Fibroblast of skin of left biceps (primary cell): ENCODE measurements around the gene BSDC1.
A peak's percentile ranks its signal among the peaks of the same experiment; 100 is the strongest.
"Not testable (repeated sequence)": the region's sequence is repeated elsewhere in the genome, so short reads cannot be mapped to it uniquely, and the experiment has no call there.

Source experiments
- DNase-seq, 2 experiments: peaks; one replicate each; pipeline ENCODE4 v3.0.0-alpha.2; 2013; ENCODE audit warnings: low read depth in 2 of 2

The BSDC1 gene

DNA sequence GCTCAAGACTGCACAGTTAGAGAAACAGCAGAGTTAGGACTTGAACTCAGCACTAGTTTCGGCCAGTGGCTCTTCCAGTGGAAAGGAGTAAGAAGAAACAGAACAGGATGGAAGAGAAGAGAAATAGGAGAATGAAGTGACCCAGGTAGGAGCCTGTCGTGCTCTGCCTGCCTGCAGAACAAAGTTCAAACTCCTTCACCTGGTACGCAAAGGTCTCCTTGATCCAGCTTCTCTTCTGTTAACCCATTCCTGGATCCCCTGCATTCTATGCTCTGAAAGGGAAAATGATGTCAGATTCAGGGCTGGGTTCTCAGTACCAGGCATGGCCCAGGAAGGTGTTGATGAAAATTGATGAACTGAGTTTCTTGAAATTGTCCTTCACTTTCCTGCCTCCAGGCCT, 35.8 kb downstream of the BSDC1 start:
- no peak for DNase-seq

DNA sequence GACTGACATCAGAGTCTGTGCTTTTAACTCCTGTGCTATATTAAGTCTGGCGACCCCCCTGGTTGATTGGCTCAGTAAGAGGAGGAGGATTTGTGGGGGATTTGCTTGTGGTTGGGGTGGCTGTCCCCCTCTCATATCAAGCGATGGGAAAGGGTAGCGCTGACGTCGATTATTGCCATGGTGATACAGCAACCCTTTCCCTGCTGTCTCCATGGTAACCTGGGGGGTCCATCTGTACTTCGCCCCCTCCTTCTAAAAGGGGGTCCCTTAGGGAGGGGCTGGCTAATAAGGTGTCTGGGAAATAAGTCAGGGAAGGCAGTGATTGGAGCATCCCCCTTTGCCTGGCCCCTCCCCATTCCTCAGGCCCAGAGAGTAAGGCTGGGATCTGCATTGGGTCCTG, 36.6 kb downstream of the BSDC1 start:
- DNase-seq, result no peak

DNA sequence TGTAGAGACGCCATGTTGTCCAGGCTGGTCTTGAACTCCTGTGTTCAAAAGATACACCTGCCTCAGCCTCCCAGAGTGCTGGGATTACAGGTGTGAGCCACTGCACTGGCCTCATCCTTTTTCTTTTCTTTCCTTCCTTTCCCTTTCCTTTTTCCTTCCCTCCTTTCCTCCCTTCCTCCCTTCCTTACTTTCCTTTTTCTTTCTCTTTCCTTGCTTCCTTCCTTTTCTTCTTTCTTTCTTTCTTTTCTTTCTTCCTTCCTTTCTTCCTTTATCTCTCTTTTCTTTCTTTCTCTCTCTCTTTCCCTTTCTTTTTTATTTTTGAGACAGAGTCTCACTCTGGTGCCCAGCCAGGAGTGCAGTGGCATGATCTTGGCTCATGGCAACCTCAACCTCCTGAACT, 37.8 kb downstream of the BSDC1 start:
- no peak for DNase-seq

DNA sequence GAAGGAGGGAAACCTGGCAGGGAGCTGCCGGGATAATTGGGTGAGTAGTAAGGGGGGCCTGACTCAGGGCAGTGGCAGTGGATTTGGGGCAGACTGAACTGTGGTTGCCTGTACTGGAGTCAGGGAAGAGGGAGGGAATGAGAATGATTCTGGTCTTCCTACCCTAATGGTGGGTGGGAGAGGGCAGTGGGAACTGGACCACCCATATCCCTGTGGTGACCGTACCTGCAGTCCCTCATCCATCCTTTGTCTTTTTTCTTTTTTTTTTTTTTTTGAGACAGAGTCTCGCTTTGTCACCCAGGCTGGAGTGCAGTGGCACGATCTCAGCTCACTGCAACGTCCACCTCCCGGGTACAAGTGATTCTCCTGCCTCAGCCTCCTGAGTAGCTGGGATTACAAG, 38.5 kb downstream of the BSDC1 start:
- DNase-seq, result not testable (repeated sequence)

DNA sequence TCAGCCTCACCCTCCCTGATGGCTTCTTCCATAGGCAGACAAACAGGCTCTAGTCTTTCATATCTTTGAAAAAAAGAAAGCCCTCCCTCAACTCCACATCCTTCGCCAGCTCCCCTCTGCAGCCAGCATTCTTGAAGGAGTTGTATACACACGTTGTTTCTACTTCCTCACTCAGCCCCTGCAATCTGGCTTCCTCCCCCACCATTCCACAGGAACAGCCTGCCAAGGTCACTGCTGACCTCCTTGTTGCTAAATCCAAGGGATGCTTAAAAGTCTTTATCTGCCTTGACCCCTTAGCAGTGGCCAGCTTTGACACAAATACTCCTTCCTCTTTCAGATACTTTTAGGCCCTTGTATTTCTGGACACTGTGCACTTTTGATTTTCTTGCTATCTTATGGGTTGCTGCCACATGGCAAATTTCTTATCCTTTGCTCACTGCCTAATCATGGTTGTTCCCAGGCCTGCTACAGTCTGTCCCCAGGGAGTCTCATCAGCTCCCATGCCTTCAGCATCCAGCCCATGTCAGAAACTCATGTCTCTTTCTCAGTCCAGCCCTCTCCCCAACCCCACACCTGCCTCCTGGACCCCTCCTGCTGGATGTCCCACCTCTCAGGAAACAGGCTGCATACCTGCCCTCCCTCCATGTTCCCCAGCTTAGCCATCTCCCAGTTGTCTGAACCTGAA, 40.2 kb downstream of the BSDC1 start:
- DNase-seq, result no peak

DNA sequence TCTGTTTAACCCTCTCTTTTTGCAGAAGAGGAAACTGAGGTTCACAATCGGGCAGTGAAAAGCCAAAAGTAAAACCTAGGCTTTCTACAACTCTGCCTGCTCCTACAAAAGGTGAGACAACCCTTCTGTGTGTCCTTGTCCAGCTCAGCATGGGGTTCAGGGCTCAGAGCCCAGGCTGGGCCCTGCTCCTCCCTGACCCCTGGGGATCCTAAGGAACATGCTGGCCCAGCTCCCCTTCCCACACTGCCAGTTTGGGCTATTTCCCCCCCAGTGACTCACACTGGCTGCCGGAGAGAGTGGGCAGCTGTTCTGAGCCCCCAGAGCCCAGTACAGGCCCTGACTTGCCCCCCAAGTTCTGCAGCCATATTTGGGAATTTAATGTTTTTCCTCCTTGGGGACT, 40.8 kb downstream of the BSDC1 start:
- DNase-seq, result no peak

DNA sequence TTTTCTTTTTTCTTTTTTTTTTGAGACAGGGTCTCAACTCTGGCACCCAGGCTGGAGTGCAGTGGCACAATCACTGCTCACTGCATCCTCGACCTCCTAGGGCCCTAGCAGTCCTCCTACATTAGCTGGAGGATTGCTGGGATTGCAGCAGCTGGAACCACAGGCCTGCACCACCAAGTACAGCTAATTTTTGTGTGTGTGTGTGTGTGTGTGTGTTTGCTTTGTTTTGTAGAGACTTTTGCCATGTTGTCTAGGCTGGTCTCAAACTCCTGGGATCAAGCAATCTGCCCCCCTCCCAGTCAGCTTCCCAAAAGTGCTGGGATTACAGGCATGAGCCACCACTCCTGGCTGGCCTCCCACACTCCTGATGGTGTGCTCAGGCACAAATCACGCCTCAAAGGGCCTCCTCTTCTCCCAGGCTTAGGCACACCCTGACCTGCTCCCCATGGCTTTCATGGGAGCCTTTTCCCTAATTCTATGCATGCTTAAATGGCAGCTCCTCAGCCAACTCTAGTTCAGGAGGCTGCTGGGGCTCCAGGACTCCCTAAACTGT, 41.3 kb downstream of the BSDC1 start:
- no peak for DNase-seq

DNA sequence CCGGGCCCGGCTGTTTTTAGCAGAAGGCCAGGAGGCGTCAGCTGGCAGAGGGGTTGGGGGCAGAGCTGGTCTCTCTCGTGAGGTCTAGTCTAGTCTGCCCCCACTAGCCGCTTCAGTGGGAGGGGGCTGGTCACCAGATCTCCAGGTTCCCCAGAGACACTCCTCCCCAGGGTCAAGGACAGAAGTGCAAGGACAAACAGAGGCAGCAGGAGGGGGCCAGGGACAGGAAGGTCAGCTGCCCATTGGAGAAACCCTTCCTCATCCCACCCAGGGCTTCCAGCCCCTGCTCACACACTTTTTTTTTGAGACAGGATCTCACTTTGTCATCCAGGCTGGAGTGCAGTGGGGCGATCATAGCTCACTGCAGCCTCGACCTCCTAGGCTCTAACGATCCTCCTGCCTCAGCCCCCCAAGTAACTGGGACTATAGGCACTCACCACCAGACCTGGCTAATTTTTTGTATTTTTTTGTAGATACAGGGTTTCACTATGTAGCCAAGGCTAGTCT, 41.9 kb downstream of the BSDC1 start:
- DNase-seq, result no peak

DNA sequence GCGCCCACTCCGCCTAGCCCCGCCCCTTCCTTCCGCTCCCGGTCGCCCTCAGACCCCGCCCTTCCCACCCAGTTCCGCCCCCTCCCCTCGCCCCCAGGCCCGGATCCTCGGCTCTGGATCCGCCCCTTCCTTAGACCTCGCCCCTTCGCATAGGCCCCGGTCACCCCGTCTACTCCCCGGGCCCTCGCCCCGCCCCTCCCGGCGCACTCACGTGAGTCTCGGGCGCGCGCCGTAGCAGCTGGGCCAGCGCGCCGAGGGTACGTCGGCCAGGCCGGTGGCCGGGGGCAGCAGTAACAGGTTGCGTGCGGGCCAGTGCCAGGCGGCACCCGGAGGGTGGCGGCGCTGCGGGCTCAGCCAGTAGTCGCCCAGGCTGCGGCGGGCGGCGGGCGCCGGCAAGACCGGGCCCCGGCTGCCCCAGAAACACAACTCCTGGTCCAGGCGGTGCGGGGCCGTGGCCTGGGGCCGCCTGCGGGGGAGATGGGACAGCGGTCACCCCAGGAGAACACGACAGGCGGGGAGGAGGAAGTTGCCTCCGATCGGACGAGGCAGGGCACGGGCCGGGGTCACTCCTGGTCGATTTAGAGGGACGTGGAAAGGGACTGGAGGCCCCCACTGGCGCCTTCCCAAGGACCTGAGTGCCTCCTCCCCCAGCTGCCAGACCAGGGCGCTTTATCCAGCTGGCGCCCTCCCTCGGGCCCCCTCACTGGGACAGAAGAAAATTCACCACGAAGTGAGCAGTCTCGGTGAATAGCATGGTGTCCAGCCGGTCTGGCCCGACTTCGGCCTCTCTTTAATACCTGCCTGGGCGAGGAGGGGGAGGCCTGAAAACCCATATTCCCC, 42.6 kb downstream of the BSDC1 start:
- DNase-seq, result peak; percentile 82 to 87

DNA sequence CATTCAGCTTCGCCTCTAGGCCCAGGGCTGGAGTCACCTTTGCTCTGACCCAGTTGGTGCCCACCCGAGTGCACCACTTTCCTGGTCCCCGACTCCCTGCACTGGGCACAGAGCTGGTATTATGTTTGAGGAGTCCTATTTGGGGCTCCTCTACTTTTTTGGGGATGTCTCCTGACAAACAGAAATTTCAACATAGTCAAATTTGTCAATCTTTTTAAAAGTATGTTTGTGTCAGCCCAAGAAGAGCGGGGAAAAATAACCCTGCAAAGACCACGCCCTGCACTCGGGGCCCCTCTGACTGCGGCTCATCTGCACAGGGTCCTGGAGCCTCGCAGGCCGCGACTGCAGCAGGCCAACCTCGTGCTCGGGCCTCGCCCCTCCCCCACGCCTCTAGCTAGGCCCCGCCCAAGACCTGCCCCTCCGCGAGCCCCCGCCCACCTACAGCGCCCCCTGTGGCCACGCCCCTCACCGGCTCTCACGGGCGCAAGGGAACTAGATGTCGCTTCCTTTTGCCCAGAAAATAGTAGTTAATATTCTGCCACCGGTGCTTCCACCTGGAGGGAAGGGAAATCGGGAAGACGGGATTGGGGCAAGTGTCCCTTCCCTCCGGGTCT, 43.3 kb downstream of the BSDC1 start:
- DNase-seq, result peak; percentile 24 to 26

DNA sequence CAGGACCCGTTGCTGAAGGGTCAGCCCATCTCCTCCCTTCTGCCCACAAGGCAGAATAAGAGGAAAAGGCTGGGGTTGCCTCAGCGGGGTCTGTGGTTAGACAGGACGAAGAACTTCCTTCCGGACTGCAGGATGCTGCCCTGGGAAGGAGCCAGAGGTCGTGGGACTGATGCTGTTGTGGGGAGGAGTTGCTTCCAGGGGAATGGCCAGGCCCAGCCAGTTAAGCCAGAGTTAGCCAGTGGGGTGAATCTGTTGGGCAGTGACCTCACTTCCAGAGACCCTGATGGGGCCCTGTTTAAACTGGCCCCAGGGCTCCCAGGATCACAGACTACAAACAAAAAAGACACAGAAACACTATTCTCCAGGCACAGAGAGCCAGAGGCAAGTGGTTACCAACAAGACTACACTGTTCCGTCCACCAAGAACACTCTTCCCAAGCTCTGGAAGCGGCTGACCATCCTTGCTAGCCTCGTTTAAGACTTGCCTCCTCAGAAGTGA, 45.0 kb downstream of the BSDC1 start:
- no peak for DNase-seq

DNA sequence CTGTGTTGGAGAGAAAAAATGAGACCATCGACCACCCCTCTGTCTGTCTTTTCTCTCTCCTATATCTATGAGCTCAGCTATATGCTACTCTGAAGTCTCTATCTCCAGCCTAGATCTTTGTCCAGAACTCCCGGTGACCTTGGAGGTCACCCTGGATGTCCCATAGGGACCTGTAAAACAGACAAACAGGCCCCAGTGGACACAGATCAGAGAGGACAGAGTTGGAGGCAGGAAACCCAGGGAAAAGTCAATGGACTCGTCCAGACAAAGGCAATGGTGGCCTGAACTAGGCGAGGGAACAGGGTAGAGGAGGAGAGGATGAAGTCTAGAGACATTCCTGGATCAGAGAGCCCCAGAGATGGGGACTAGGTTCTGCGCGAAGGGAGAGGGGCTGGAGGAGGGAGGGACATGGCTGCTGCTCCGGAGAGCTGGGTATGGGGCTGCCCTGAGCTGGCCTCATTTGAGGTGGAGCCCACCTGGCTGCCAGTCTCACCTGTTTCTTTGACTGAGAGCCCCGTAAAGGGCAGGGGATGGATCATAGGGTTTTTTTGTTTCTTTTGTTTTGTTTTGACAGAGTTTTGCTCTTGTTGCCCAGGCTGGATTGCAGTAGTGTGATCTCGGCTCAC, 47.6 kb downstream of the BSDC1 start:
- no peak for DNase-seq

DNA sequence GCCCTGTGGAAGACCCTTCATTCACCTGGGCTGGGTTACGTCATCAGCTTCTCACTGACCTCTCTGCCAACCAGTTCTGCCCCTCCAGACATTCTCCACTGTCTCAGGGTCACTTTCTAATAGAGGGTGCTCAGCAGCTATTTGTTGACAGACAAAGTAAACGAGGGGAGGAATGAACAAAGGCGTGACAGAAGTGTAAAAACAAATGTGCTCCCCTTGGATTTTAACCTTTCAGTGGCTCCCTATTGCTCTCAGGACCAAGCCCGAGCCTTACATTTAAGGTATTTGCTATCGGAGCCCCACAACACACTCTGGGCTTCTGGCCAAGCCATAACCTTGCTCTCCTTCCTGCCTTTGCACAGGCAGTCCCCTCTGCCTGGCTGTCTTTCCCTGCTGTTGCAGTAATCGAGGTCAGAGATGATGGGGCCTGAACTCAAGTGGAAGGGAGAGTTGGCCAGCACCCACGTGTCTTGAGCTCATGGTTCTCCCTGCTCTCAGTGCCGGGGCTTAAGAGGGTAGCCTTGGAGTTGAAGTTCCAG, 48.9 kb downstream of the BSDC1 start:
- no peak for DNase-seq

DNA sequence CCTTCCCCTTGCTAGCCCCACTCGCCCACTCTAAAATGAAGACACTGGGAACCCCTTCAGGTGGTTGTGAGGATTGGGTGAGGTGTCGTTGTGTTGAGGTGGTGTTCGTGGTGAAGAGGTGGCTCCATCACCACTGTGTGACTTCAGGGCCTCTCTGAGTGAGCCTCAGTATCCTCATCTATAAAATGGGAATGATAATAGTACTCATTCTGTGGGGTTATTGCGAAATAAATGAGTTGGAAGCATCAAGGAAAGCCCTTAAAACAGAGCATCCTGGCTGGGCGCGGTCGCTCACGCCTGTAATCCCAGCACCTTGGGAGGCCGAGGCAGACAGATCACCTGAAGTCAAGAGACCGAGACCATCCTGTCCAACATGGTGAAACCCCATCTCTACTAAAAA, 51.5 kb downstream of the BSDC1 start:
- DNase-seq, result no peak

DNA sequence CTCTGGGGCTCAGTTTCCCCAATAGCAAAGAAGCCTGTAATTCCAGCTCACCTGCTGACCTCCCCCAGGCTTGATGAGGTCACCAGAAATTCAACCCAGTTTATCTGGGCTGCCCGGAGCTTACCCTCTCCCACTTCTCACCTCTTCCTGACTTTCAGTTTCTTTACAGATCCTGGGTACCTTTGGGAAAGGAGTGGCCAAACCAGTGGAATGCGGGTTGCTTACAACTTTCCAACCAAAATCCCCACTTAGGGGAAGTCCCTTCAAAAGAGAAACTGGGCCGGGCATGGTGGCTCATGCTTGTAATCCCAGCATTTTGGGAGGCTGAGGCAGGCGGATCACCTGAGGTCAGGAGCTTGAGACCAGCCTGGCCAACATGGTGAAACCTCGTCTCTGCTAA, 52.3 kb downstream of the BSDC1 start:
- DNase-seq, result no peak

DNA sequence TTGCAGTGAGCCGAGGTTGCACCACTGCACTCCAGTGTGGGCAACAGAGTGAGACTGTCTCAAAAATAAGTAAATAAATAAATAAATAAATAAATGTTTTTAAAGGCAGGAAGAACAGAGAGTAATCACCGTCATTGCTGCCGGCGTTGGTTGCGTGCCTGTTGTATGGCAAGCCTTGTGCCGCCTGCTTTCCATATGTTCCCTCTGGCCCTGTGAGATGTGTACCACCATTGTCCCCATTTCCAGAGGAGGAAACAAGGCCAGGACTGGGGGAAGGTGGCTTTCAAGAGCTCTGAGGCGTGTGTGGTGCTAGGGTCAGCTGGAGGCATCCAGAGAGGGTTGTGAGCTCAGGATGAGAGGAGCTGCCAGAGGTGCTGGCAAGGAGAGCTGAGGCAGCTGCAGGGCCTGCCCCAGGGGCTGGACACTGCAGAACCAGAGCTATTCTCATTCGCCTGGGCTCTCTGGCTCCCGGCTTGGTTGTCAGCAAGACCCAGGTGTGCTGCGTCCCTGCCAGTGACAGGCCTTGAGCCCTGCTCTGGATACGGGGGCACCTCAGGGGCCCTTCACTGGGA, 53.0 kb downstream of the BSDC1 start:
- DNase-seq, result no peak

DNA sequence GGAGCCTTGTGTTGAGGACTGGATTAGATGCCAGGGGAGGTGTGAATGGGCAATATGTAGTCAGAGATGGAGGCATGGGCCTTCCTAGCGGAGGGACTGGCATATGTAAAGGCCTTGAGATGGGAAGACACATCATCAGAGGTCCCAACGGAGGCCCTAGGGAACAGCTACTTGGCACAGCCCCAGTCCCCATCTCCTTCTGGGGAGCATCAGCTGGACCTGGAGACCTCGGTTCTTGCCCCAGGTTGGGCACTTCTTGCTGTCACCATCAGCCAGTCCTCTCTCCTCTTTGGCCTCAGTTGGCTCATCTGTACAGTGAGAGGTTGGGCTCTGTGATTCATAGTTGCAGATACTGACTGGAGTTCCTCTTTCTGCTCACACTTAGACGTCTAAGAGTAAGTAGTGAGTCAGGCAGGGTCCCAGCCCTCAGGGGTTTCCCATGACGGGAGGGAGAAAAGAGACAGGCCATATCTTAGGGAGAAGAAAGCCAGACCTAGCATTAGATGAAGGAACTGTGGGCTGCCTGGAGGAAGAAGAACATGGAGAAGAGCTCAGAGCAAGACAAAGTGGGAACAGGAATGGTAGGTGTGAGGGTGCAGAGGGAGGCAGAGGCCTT, 54.8 kb downstream of the BSDC1 start:
- no peak for DNase-seq

DNA sequence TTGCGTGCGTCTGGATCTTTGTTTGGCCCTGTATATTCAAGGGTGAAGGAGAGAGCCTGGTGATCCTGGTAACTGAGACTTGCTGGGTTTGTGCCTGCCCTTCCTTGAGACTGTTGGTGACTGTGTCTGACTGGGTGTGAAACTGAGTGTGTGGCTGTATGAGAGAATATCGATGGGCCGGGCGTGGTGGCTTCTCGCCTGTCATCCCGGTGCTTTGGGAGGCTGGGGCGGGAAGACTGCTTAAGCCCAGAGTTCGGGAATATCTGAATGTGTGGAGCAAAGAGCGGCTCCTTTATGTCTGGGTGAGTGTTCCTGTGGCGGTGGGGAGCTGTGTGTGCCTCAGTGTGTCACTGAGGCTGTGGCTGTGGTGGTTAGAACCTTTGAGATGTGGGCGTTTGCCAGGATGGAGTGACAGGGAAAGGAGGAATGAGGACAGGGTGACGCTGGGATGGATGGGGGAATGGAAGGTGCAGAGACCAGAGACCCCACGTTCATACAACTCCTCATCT, 55.5 kb downstream of the BSDC1 start:
- no peak for DNase-seq

DNA sequence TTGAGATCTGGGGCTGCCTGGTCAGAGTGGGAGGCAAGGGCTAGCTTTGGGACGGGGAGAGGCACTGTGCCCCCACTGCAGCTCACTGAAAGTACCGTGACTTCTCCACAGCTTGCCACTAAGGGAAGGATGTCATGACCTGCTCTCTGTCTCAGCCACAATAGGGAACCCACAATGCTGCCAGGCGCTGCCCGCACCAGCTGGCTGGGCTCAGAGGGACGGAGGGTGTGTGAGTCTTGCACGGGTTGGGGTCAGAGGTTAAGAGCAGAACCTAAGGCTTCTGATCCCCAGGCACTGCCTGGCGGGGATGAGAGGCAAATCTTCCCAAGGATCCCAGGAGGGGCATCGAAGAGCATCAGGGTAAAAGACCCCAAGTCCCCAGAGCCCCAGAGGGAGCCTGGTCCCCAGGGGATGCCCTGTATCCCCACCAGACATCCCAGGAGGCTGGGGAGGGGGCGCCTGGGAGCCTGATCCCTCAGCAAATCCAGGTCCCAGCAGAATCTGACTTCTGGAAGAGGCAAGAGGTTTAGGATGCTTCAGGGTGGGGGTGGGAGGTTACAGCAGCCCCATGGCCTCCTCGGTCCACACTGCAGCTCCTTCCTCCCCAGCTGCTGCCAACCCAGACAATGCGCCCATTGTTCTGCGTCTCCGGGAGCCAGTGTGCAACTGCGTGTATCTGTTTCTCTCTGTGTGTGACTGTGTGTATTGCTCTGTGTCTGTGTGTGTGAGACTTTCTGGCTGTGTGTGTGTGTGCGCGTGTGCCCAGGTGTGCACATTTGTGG, 56.2 kb downstream of the BSDC1 start:
- no peak for DNase-seq
